HepG2 (cell line): ENCODE data around the gene NPW. TPM values are rescaled to one million over a fixed set of nuclear protein-coding genes. Genes with fewer than 3 reads are reported as not detected.

Source experiments
- ATAC-seq: fragments of 200-7000 bp; cut with Tn5 transposase; 3 replicates; pipeline ENCODE4 v1.9.1; 2020; ENCODE audit warnings: mild to moderate bottlenecking, moderate library complexity
- BruUV-seq: library from RNA; stranded (reverse); fragments of 400-500 nt; replicated peaks from 2 replicates; lab custom pipeline; 2021; lab: Mats Ljungman, UMichigan
- CTCF ChIA-PET: fragments of 300-600 bp; formaldehyde crosslinking; extraction: SDS; loops from one replicate; lab custom pipeline; 2021; ENCODE audit warnings: low total read pairs, inconsistent platforms, low intra/inter-chr PET ratio; lab: Yijun Ruan, JAX
- POLR2A ChIA-PET: fragments of 350-600 bp; sonication (Branson Sonifier 250); formaldehyde crosslinking; loops from one replicate; lab custom pipeline; 2020; ENCODE audit warnings: antibody characterized with exemption, inconsistent platforms; lab: Yijun Ruan, JAX
- DNase-seq: peaks from one replicate; pipeline ENCODE4 v3.0.0-alpha.2; 2015; ENCODE audit warnings: low spot score
- FAIRE-seq: peaks from 3 replicates; lab custom pipeline; 2011; peaks lifted over from hg19 to GRCh38; lab: Jason Lieb, UNC
- H2AFZ ChIP-seq: one replicate; pipeline ENCODE4 v1.6.1; 2011; ENCODE audit warnings: low read length, inconsistent platforms
- H3K27ac ChIP-seq: fragments of 300-600 bp; 3 replicates; pipeline ENCODE4 v1.8.0; 2011; ENCODE audit warnings: mixed run types, mild to moderate bottlenecking, mixed read lengths, low read length, inconsistent platforms; ENCODE audit not compliant: insufficient read depth; ENCODE audit errors: extremely low read length
- H3K27me3 ChIP-seq, 2 experiments: fragments of 200-600 bp in 1 of 2; 2 replicates in 1 of 2; 3 replicates in 1 of 2; pipeline versions ENCODE4 v1.6.0 to v1.8.0; 2011; ENCODE audit warnings: low read length in 2 of 2, mild to moderate bottlenecking in 2 of 2, moderate library complexity in 2 of 2, inconsistent platforms in 1 of 2; ENCODE audit not compliant: insufficient read depth in 2 of 2, control insufficient read depth in 1 of 2
- H3K36me3 ChIP-seq, 2 experiments: fragments of 200-600 bp in 1 of 2; replicated peaks in 1 of 2; 2 replicates in 1 of 2; 3 replicates in 1 of 2; pipeline versions ENCODE4 v1.5.1 to v1.8.0; 2011; ENCODE audit warnings: low read length in 2 of 2, inconsistent platforms in 1 of 2; ENCODE audit not compliant: insufficient read depth in 2 of 2, control insufficient read depth in 1 of 2
- H3K4me1 ChIP-seq: 2 replicates; pipeline ENCODE4 v1.5.1; 2012; ENCODE audit warnings: low read length, inconsistent platforms; ENCODE audit not compliant: insufficient read depth
- H3K4me2 ChIP-seq: 2 replicates; pipeline ENCODE4 v1.6.0; 2011; ENCODE audit warnings: low read depth, low read length, inconsistent platforms
- H3K4me3 ChIP-seq, 3 experiments: fragments of 200-600 bp in 1 of 3; sonication (generic), shearing (Covaris generic) in 1 of 3; replicated peaks in 1 of 3; 2 replicates each; pipeline ENCODE4 v1.5.1; 2011 to 2016; ENCODE audit warnings: low read length in 3 of 3, inconsistent platforms in 2 of 3, low read depth in 2 of 3, mild to moderate bottlenecking in 2 of 3, control low read depth in 1 of 3, mixed read lengths in 1 of 3; ENCODE audit not compliant: insufficient read depth in 1 of 3
- H3K79me2 ChIP-seq: one replicate; pipeline ENCODE4 v1.6.1; 2011; ENCODE audit warnings: low read length, inconsistent platforms; ENCODE audit not compliant: insufficient read depth
- H3K9ac ChIP-seq: 2 replicates; pipeline ENCODE4 v1.6.0; 2011; ENCODE audit warnings: mild to moderate bottlenecking, low read depth, low read length, inconsistent platforms; ENCODE audit not compliant: insufficient read depth
- H3K9me3 ChIP-seq: 2 replicates; pipeline ENCODE4 v1.5.1; 2012; ENCODE audit warnings: mild to moderate bottlenecking, low read length
- H4K20me1 ChIP-seq: 2 replicates; pipeline ENCODE4 v1.6.0; 2011; ENCODE audit warnings: inconsistent platforms, mild to moderate bottlenecking, low read length, moderate library complexity; ENCODE audit not compliant: insufficient read depth
- ARID5B ChIP-seq: IDR thresholded peaks from 2 replicates; pipeline ENCODE4 v1.4.0; 2020; ENCODE audit warnings: mild to moderate bottlenecking, missing genetic modification reagents
- ATRX ChIP-seq: sonication (generic); formaldehyde crosslinking; IDR thresholded peaks from 2 replicates; pipeline ENCODE4 v1.4.0; 2020; ENCODE audit warnings: missing genetic modification reagents, borderline replicate concordance
- CEBPB ChIP-seq: IDR thresholded peaks from 2 replicates; pipeline ENCODE4 v1.6.1; 2011; ENCODE audit warnings: low read depth, low read length, improper control_type of control experiment, borderline replicate concordance
- DR1 ChIP-seq: sonication (generic); formaldehyde crosslinking; IDR thresholded peaks from 2 replicates; pipeline ENCODE4 v1.8.0; 2021; ENCODE audit warnings: mild to moderate bottlenecking, missing genetic modification reagents, inconsistent platforms
- EED ChIP-seq: sonication (generic); formaldehyde crosslinking; IDR thresholded peaks from 2 replicates; pipeline ENCODE4 v1.5.0; 2020; ENCODE audit warnings: mild to moderate bottlenecking, missing genetic modification reagents
- KDM4B ChIP-seq: sonication (generic); formaldehyde crosslinking; IDR thresholded peaks from 2 replicates; pipeline ENCODE4 v1.4.0; 2020; ENCODE audit warnings: missing genetic modification reagents
- KLF13 ChIP-seq: sonication (generic); formaldehyde crosslinking; IDR thresholded peaks from 2 replicates; pipeline ENCODE4 v1.4.0; 2020; ENCODE audit warnings: mild to moderate bottlenecking, missing genetic modification reagents
- MED8 ChIP-seq: sonication (generic); formaldehyde crosslinking; IDR thresholded peaks from 2 replicates; pipeline ENCODE4 v1.8.1; 2023; ENCODE audit warnings: mild to moderate bottlenecking, missing genetic modification reagents; ENCODE audit not compliant: insufficient replicate concordance
- MTA3 ChIP-seq: sonication (generic); formaldehyde crosslinking; IDR thresholded peaks from 2 replicates; pipeline ENCODE4 v1.4.0; 2020; ENCODE audit warnings: missing genetic modification reagents
- SAP130 ChIP-seq: IDR thresholded peaks from 2 replicates; pipeline ENCODE4 v1.6.1; 2016; ENCODE audit warnings: low read depth
- SMARCC2 ChIP-seq: fragments of 450-650 bp; IDR thresholded peaks from 2 replicates; pipeline ENCODE4 v1.6.1; 2017; ENCODE audit warnings: antibody characterized with exemption, mild to moderate bottlenecking
- SRSF1 ChIP-seq: fragments of 200-400 bp; formaldehyde crosslinking; optimal IDR thresholded peaks from 2 replicates; pipeline ENCODE3; 2017; ENCODE audit warnings: mild to moderate bottlenecking, low read depth, low read length, moderate library complexity
- SRSF9 ChIP-seq: fragments of 200-400 bp; formaldehyde crosslinking; IDR thresholded peaks from 2 replicates; pipeline ENCODE4 v1.6.1; 2018; ENCODE audit warnings: borderline replicate concordance, mild to moderate bottlenecking, low read depth, low read length; ENCODE audit not compliant: insufficient read depth, poor library complexity, severe bottlenecking
- STAT5B ChIP-seq: sonication (generic); formaldehyde crosslinking; IDR thresholded peaks from 2 replicates; pipeline ENCODE4 v1.4.0; 2020; ENCODE audit warnings: missing genetic modification reagents
- ZBTB7A ChIP-seq: sonication (generic); formaldehyde crosslinking; IDR thresholded peaks from 2 replicates; pipeline ENCODE4 v1.8.0; 2022; ENCODE audit warnings: mild to moderate bottlenecking, missing genetic modification reagents
- ZKSCAN1 ChIP-seq: fragments of 150-350 bp; IDR thresholded peaks from 2 replicates; pipeline ENCODE4 v1.6.1; 2014; ENCODE audit warnings: low read length
- ZNF143 ChIP-seq: sonication (generic); formaldehyde crosslinking; IDR thresholded peaks from 2 replicates; pipeline ENCODE4 v1.4.0; 2020; ENCODE audit warnings: missing genetic modification reagents
- ZNF280B ChIP-seq: sonication (generic); formaldehyde crosslinking; IDR thresholded peaks from 2 replicates; pipeline ENCODE4 v1.5.0; 2020; ENCODE audit warnings: missing genetic modification reagents, mild to moderate bottlenecking, borderline replicate concordance
- ZNF552 ChIP-seq: sonication (generic); formaldehyde crosslinking; IDR thresholded peaks from 2 replicates; pipeline ENCODE4 v1.9.0; 2022; ENCODE audit warnings: missing genetic modification reagents, mild to moderate bottlenecking, borderline replicate concordance
- whole genome bisulfite sequencing: methylation state at CpG from one replicate; pipeline ENCODE4 v1.1.6; 2017; ENCODE audit warnings: low lambda C conversion rate; 5-methylcytosine and 5-hydroxymethylcytosine counted together
- in situ Hi-C: cut with HindIII; loops from 2 replicates; pipeline ENCODE4 v1.10.0; 2017; ENCODE audit warnings: low pct_unique_long_range_greater_than_20kb; ENCODE audit not compliant: extremely low pct_ligation_motif_present
- intact Hi-C: fragments of 100-400 bp; cut with micrococcal nuclease; formaldehyde crosslinking; loops from one replicate; pipeline ENCODE4 v1.10.0; 2022; ENCODE audit not compliant: unreplicated experiment
- polyA plus RNA-seq, 8 experiments: library from polyadenylated mRNA; depleted of rRNA in 3 of 8; stranded (reverse) in 7 of 8; unstranded in 1 of 8; fragments of >200 nt; fragmentation: Illumina TruSeq in 4 of 8; extraction: Trizol in 4 of 8; gene quantifications; 2 replicates each; pipeline versions ENCODE4 v1.2.1 to v1.2.3, GENCODE V29; 2011 to 2016; ENCODE audit warnings: low read depth in 4 of 8, missing spikeins in 1 of 8, mixed read lengths in 1 of 8; ENCODE audit not compliant: insufficient read depth in 1 of 8
- total RNA-seq, 5 experiments: library from RNA; depleted of rRNA; stranded (reverse); fragments of >200 nt; fragmentation: Illumina TruSeq; extraction: Trizol; gene quantifications; 2 replicates each; pipeline ENCODE4 v1.2.3, GENCODE V29; 2016; ENCODE audit warnings: low read depth in 1 of 5
- TF ChIP-seq, protein P1 (sequence below): sonication (generic); formaldehyde crosslinking; conservative IDR thresholded peaks from 2 replicates; pipeline ENCODE4 v1.4.0; 2020; ENCODE audit warnings: missing genetic modification reagents

NPW gene
- total and polyA plus RNA-seq, 2 of the 13 experiments (the other 11 are each of a cell fraction or from before 2014, with no cell fraction given): 0.24 to 0.97 TPM

DNA sequence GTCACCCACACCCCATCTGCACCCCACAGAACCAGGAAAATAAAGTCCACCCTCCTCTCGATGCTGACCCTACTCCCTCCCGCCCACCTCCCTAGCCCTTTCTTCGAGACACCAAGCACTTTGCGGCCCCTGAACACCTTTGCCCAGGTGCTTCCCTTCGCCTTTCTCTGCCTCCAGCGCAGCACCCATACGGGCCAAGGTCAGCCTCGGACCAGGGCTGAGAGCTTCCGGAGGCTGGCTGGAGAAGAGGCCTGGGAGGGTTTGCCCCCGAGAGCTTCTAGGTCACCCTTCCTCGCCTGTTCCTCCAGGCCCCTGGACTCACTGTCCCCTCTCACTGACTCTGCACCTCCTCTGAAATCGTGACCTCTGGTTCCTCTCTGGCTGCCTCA is 4.4 kb downstream of the NPW start:
- H3K9me3 ChIP-seq: no peaks in the 10 kb centered on the region
- DNase-seq: no peak
- peaks cover 3% of the 10 kb centered on the region for H3K79me2 ChIP-seq
- FAIRE-seq: no peak
- H3K27me3 ChIP-seq: peaks cover 3 to 27% of the 10 kb centered on the region in 2 experiments; a peak in 4 of 5 replicates
- in situ Hi-C loops (loop anchor here (5.0 kb wide), 3 partner anchors 33 to 123 kb away; partner anchors contain the start of gene RAB26), intact Hi-C loops (no loop called here)
- peak overlapping the region; percentile 54 for H2AFZ ChIP-seq
- ChIA-PET POLR2A (interaction anchor here (1.0 to 6.2 kb wide), 8 partner anchors 9 to 131 kb away, joined by 3 to 62 read pairs (median 6); partner anchors contain the start of genes NTHL1, RPS2, TRAF7 and TSC2), CTCF (interaction anchor here (1.8 to 1.9 kb wide), 2 partner anchors 23 to 32 kb away, joined by 7 to 15 read pairs; partner anchors contain the start of genes NTHL1 and TSC2)
- no TSS peak for BruUV-seq
- WGBS: 16% methylated on average over 12 of the region's 12 CpGs
- no peak overlapping the region for H3K27ac ChIP-seq
- H3K4me3 ChIP-seq: peak overlapping the region; percentile 42 to 68 (median 49)
- H3K4me1 ChIP-seq: peaks cover 76% of the 10 kb centered on the region
- H3K4me2 ChIP-seq: peak overlapping the region; percentile 75
- peak overlapping the region; percentile 58; the same call in 1 of the 2 replicates for H3K9ac ChIP-seq
- no peak for ATAC-seq
- 0 out of 2 replicates have a peak, but pooled peaks cover 7% of the 10 kb centered on the region for H4K20me1 ChIP-seq
- H3K36me3 ChIP-seq: no peaks in the 10 kb centered on the region
- TF ChIP-seq SMARCC2 (no peak), ZKSCAN1 (no peak), SRSF9 (no peak), MED8 (CRISPR knock-in tag) (no peak), ZNF280B (no peak), ZBTB7A (no peak), SAP130 (peak; percentile 33; the same call in 1 of the 2 replicates), STAT5B (CRISPR knock-in tag) (no peak), ZNF552 (no peak), KLF13 (CRISPR knock-in tag) (no peak), SRSF1 (peak; percentile 33), ATRX (no peak), CEBPB (no peak), MTA3 (CRISPR knock-in tag) (no peak), EED (CRISPR knock-in tag) (no peak), ARID5B (CRISPR knock-in tag) (no peak), ZNF143 (CRISPR knock-in tag) (no peak), DR1 (no peak), KDM4B (CRISPR knock-in tag) (no peak)
- TF ChIP-seq, protein P1, sequence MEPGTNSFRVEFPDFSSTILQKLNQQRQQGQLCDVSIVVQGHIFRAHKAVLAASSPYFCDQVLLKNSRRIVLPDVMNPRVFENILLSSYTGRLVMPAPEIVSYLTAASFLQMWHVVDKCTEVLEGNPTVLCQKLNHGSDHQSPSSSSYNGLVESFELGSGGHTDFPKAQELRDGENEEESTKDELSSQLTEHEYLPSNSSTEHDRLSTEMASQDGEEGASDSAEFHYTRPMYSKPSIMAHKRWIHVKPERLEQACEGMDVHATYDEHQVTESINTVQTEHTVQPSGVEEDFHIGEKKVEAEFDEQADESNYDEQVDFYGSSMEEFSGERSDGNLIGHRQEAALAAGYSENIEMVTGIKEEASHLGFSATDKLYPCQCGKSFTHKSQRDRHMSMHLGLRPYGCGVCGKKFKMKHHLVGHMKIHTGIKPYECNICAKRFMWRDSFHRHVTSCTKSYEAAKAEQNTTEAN (CRISPR knock-in tag): no peak
